GM23338 (cell line): ENCODE measurements around the gene ZNF516. TPM values are rescaled to one million over a fixed set of nuclear protein-coding genes. Genes with fewer than 3 reads are reported as not detected.

Experiments
- ATAC-seq: fragments of 200-7000 bp; cut with Tn5 transposase; 3 replicates; pipeline ENCODE4 v1.9.1; 2020
- DNase-seq: peaks from one replicate; pipeline ENCODE4 v3.0.0-alpha.2; 2015; ENCODE audit warnings: low spot score
- H2AFZ ChIP-seq: fragments of 200-600 bp; sonication (generic); 2 replicates; pipeline ENCODE4 v1.8.0; 2016; ENCODE audit warnings: antibody characterized with exemption, mild to moderate bottlenecking, moderate library complexity
- H3F3A ChIP-seq: fragments of 200-600 bp; sonication (generic); replicated peaks from 2 replicates; pipeline ENCODE4 v1.8.0; 2017; ENCODE audit warnings: antibody characterized with exemption, mixed run types, low read depth
- H3K27ac ChIP-seq: fragments of 200-600 bp; sonication (generic); 2 replicates; pipeline ENCODE4 v1.6.1; 2016; ENCODE audit warnings: low read depth
- H3K27me3 ChIP-seq: fragments of 200-600 bp; sonication (generic); 2 replicates; pipeline ENCODE4 v1.8.0; 2016; ENCODE audit warnings: mild to moderate bottlenecking, mixed run types, moderate library complexity; ENCODE audit not compliant: insufficient read depth
- H3K36me3 ChIP-seq: fragments of 200-600 bp; sonication (generic); 2 replicates; pipeline ENCODE4 v1.8.0; 2016; ENCODE audit warnings: mild to moderate bottlenecking; ENCODE audit not compliant: insufficient read depth
- H3K4me1 ChIP-seq: fragments of 200-600 bp; sonication (generic); 2 replicates; pipeline ENCODE4 v1.8.0; 2016; ENCODE audit warnings: mild to moderate bottlenecking, moderate library complexity; ENCODE audit not compliant: insufficient read depth
- H3K4me2 ChIP-seq: fragments of 200-600 bp; sonication (generic); 2 replicates; pipeline ENCODE4 v1.7.1; 2017; ENCODE audit warnings: mixed run types
- H3K4me3 ChIP-seq: fragments of 200-600 bp; sonication (generic); 2 replicates; pipeline ENCODE4 v1.6.1; 2016; ENCODE audit warnings: mixed run types
- H3K79me2 ChIP-seq: fragments of 200-600 bp; sonication (generic); replicated peaks from 2 replicates; pipeline ENCODE4 v1.8.0; 2017; ENCODE audit warnings: mild to moderate bottlenecking; ENCODE audit not compliant: insufficient read depth
- H3K9me2 ChIP-seq: fragments of 200-600 bp; sonication (generic); 2 replicates; pipeline ENCODE4 v1.8.0; 2017; ENCODE audit not compliant: insufficient read depth
- H4K20me1 ChIP-seq: fragments of 200-600 bp; sonication (generic); replicated peaks from 2 replicates; pipeline ENCODE4 v1.8.0; 2017; ENCODE audit warnings: mild to moderate bottlenecking; ENCODE audit not compliant: insufficient read depth
- H3K27ac Mint-ChIP-seq: 2 replicates; pipeline ENCODE4 v1.8.0; 2020; ENCODE audit warnings: inconsistent platforms, mild to moderate bottlenecking, moderate library complexity, mixed read lengths
- H3K27me3 Mint-ChIP-seq: 3 replicates; pipeline ENCODE4 v1.8.0; 2022; ENCODE audit warnings: low read depth, mild to moderate bottlenecking, moderate library complexity, mixed read lengths, inconsistent platforms; ENCODE audit not compliant: insufficient read depth, poor library complexity
- H3K36me3 Mint-ChIP-seq: 3 replicates; pipeline ENCODE4 v1.8.0; 2021; ENCODE audit warnings: low read depth, mild to moderate bottlenecking, inconsistent platforms, moderate library complexity, mixed read lengths
- H3K4me1 Mint-ChIP-seq: 3 replicates; pipeline ENCODE4 v1.8.0; 2020; ENCODE audit warnings: mild to moderate bottlenecking, inconsistent platforms, mixed read lengths
- H3K4me3 Mint-ChIP-seq: 3 replicates; pipeline ENCODE4 v1.8.0; 2021; ENCODE audit warnings: moderate library complexity, mild to moderate bottlenecking, inconsistent platforms, mixed read lengths
- H3K9me3 Mint-ChIP-seq: 3 replicates; pipeline ENCODE4 v1.8.0; 2020; ENCODE audit warnings: moderate library complexity, mild to moderate bottlenecking, inconsistent platforms, mixed read lengths
- CREB1 ChIP-seq: fragments of 250-450 bp; sonication (Bioruptor Pico); IDR thresholded peaks from 2 replicates; pipeline ENCODE4 v1.5.0; 2020; ENCODE audit warnings: low read depth, mild to moderate bottlenecking, moderate library complexity
- EZH2 ChIP-seq: fragments of 200-600 bp; sonication (generic); IDR thresholded peaks from one replicate; pipeline ENCODE4 v1.8.0; 2017; ENCODE audit warnings: antibody characterized with exemption, mild to moderate bottlenecking, low read depth; ENCODE audit not compliant: unreplicated experiment
- EZH2phosphoT487 ChIP-seq: fragments of 200-600 bp; sonication (generic); IDR thresholded peaks from one replicate; pipeline ENCODE4 v1.8.1; 2018; ENCODE audit warnings: antibody characterized with exemption; ENCODE audit not compliant: unreplicated experiment
- JUNB ChIP-seq: IDR thresholded peaks from one replicate; pipeline ENCODE4 v1.6.1; 2016; ENCODE audit warnings: antibody characterized with exemption; ENCODE audit not compliant: unreplicated experiment
- NANOG ChIP-seq: IDR thresholded peaks from 2 replicates; pipeline ENCODE4 v1.6.1; 2016; ENCODE audit warnings: antibody characterized with exemption, borderline replicate concordance
- POLR2AphosphoS5 ChIP-seq: IDR thresholded peaks from 2 replicates; pipeline ENCODE4 v1.6.1; 2016; ENCODE audit warnings: antibody characterized with exemption, low read depth
- ZNF331 ChIP-seq: fragments of 250-450 bp; sonication (Bioruptor Pico); IDR thresholded peaks from 2 replicates; pipeline ENCODE4 v1.5.0; 2020; ENCODE audit warnings: low read depth, mild to moderate bottlenecking, moderate library complexity
- polyA plus RNA-seq: library from polyadenylated mRNA; unstranded; fragments of >200 nt; fragmentation: Nextera tagmentation; extraction: Ambion mirVana; gene quantifications from 2 replicates; pipeline ENCODE4 v1.2.1, GENCODE V29; 2016
- total RNA-seq: library from RNA; depleted of rRNA; stranded (reverse); fragments of >200 nt; shearing (Covaris generic); gene quantifications from 2 replicates; pipeline ENCODE4 v1.2.3, GENCODE V29; 2014
- TF ChIP-seq, protein P1 (sequence below): IDR thresholded peaks from one replicate; pipeline ENCODE4 v1.6.1; 2018; ENCODE audit warnings: antibody characterized with exemption; ENCODE audit not compliant: unreplicated experiment
- TF ChIP-seq, protein P2 (sequence below): fragments of 250-450 bp; sonication (Bioruptor Pico); IDR thresholded peaks from 2 replicates; pipeline ENCODE4 v1.5.0; 2020; ENCODE audit warnings: mild to moderate bottlenecking, moderate library complexity

Gene ZNF516
- total and polyA plus RNA-seq, 2 experiments from 2014 or later: 11.9 to 24.2 TPM

DNA sequence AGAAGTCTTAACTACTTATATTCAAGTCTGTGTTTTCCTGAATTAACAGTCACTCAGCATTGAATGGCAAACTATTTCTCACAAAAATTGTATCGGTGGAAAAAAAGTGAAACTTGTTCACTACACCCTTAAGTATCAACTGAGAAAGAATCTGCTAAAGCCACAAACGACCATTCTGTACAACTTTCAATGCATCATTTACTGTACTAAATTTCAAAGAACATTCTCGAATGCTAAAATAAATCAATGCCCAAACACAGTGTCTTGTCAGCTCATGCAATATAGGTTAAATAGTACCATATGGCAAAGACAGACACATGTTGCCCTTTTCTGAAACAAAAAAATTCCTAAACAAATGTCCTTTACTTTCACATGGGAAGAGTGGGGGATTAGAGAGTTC, 9.0 kb downstream of the ZNF516 start:
- H2AFZ ChIP-seq: no peak overlapping the region
- DNase-seq (no peak), ATAC-seq (no peak)
- H3K4me3 ChIP-seq: no peak overlapping the region
- H3K27me3 ChIP-seq: peaks cover 29% of the 10 kb centered on the region
- H3K9me3 Mint-ChIP-seq: no peaks in the 10 kb centered on the region
- TF ChIP-seq POLR2AphosphoS5 (no peak), CREB1 (no peak), EZH2phosphoT487 (no peak), JUNB (no peak), EZH2 (no peak), NANOG (no peak), ZNF331 (CRISPR knock-in tag) (no peak)
- TF ChIP-seq, protein P1, sequence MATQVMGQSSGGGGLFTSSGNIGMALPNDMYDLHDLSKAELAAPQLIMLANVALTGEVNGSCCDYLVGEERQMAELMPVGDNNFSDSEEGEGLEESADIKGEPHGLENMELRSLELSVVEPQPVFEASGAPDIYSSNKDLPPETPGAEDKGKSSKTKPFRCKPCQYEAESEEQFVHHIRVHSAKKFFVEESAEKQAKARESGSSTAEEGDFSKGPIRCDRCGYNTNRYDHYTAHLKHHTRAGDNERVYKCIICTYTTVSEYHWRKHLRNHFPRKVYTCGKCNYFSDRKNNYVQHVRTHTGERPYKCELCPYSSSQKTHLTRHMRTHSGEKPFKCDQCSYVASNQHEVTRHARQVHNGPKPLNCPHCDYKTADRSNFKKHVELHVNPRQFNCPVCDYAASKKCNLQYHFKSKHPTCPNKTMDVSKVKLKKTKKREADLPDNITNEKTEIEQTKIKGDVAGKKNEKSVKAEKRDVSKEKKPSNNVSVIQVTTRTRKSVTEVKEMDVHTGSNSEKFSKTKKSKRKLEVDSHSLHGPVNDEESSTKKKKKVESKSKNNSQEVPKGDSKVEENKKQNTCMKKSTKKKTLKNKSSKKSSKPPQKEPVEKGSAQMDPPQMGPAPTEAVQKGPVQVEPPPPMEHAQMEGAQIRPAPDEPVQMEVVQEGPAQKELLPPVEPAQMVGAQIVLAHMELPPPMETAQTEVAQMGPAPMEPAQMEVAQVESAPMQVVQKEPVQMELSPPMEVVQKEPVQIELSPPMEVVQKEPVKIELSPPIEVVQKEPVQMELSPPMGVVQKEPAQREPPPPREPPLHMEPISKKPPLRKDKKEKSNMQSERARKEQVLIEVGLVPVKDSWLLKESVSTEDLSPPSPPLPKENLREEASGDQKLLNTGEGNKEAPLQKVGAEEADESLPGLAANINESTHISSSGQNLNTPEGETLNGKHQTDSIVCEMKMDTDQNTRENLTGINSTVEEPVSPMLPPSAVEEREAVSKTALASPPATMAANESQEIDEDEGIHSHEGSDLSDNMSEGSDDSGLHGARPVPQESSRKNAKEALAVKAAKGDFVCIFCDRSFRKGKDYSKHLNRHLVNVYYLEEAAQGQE: no peak
- TF ChIP-seq, protein P2, sequence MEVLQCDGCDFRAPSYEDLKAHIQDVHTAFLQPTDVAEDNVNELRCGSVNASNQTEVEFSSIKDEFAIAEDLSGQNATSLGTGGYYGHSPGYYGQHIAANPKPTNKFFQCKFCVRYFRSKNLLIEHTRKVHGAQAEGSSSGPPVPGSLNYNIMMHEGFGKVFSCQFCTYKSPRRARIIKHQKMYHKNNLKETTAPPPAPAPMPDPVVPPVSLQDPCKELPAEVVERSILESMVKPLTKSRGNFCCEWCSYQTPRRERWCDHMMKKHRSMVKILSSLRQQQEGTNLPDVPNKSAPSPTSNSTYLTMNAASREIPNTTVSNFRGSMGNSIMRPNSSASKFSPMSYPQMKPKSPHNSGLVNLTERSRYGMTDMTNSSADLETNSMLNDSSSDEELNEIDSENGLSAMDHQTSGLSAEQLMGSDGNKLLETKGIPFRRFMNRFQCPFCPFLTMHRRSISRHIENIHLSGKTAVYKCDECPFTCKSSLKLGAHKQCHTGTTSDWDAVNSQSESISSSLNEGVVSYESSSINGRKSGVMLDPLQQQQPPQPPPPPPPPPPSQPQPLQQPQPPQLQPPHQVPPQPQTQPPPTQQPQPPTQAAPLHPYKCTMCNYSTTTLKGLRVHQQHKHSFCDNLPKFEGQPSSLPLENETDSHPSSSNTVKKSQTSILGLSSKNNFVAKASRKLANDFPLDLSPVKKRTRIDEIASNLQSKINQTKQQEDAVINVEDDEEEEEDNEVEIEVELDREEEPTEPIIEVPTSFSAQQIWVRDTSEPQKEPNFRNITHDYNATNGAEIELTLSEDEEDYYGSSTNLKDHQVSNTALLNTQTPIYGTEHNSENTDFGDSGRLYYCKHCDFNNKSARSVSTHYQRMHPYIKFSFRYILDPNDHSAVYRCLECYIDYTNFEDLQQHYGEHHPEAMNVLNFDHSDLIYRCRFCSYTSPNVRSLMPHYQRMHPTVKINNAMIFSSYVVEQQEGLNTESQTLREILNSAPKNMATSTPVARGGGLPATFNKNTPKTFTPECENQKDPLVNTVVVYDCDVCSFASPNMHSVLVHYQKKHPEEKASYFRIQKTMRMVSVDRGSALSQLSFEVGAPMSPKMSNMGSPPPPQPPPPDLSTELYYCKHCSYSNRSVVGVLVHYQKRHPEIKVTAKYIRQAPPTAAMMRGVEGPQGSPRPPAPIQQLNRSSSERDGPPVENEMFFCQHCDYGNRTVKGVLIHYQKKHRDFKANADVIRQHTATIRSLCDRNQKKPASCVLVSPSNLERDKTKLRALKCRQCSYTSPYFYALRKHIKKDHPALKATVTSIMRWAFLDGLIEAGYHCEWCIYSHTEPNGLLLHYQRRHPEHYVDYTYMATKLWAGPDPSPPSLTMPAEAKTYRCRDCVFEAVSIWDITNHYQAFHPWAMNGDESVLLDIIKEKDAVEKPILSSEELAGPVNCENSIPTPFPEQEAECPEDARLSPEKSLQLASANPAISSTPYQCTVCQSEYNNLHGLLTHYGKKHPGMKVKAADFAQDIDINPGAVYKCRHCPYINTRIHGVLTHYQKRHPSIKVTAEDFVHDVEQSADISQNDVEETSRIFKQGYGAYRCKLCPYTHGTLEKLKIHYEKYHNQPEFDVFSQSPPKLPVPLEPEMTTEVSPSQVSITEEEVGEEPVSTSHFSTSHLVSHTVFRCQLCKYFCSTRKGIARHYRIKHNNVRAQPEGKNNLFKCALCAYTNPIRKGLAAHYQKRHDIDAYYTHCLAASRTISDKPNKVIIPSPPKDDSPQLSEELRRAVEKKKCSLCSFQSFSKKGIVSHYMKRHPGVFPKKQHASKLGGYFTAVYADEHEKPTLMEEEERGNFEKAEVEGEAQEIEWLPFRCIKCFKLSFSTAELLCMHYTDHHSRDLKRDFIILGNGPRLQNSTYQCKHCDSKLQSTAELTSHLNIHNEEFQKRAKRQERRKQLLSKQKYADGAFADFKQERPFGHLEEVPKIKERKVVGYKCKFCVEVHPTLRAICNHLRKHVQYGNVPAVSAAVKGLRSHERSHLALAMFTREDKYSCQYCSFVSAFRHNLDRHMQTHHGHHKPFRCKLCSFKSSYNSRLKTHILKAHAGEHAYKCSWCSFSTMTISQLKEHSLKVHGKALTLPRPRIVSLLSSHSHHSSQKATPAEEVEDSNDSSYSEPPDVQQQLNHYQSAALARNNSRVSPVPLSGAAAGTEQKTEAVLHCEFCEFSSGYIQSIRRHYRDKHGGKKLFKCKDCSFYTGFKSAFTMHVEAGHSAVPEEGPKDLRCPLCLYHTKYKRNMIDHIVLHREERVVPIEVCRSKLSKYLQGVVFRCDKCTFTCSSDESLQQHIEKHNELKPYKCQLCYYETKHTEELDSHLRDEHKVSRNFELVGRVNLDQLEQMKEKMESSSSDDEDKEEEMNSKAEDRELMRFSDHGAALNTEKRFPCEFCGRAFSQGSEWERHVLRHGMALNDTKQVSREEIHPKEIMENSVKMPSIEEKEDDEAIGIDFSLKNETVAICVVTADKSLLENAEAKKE (CRISPR knock-in tag): no peak
- peaks cover 33% of the 10 kb centered on the region for H3K27me3 Mint-ChIP-seq
- H3K4me1 ChIP-seq: peaks cover 51% of the 10 kb centered on the region
- H3K4me3 Mint-ChIP-seq: no peak overlapping the region
- no peak overlapping the region for H3K4me2 ChIP-seq
- H3K27ac ChIP-seq: no peak overlapping the region
- H4K20me1 ChIP-seq: peaks cover 10% of the 10 kb centered on the region; the same call in 1 of the 2 replicates
- H3K36me3 Mint-ChIP-seq: no peaks in the 10 kb centered on the region
- H3K27ac Mint-ChIP-seq: no peak overlapping the region
- H3K9me2 ChIP-seq: no peaks in the 10 kb centered on the region
- H3K4me1 Mint-ChIP-seq: peaks cover 83% of the 10 kb centered on the region
- peaks cover 83% of the 10 kb centered on the region for H3K79me2 ChIP-seq
- H3F3A ChIP-seq: no peaks in the 10 kb centered on the region
- no peaks in the 10 kb centered on the region for H3K36me3 ChIP-seq
